ENCODE measurements around the gene LIN7B.
"Not testable (repeated sequence)": the region's sequence is repeated elsewhere in the genome, so short reads cannot be mapped to it uniquely, and the experiment has no call there.

LIN7B gene

GRCh38 chr19:49120868-49121267 is 6.7 kb downstream of the LIN7B start:
- H3K4me3 ChIP-seq (ENCODE audit: low read depth, low read length): no peak overlapping the region

DNA sequence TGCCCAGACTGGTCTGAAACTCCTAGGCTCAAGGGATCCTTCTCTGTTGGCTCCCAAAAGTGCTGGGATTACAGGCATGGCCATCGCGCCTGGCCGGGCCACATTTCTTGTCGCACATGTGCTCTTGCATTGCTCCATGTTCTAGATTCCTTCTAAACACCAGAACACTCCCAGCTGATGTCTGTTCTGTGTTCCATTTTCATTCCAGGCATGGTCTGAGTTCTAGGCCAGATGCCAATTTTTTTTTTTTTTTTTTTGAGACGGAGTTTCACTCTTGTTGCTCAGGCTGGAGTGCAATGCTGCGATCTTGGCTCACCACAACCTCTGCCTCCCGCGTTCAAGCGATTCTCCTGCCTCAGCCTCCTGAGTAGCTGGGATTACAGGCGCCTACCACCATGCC is 7.7 kb downstream of the LIN7B start:
- H3K4me3 ChIP-seq (ENCODE audit: low read depth, low read length): not testable (repeated sequence)

More at GRCh38 chr19:49120868-49121267, 6.7 kb downstream of the LIN7B start:
- TF ChIP-seq, protein P1, sequence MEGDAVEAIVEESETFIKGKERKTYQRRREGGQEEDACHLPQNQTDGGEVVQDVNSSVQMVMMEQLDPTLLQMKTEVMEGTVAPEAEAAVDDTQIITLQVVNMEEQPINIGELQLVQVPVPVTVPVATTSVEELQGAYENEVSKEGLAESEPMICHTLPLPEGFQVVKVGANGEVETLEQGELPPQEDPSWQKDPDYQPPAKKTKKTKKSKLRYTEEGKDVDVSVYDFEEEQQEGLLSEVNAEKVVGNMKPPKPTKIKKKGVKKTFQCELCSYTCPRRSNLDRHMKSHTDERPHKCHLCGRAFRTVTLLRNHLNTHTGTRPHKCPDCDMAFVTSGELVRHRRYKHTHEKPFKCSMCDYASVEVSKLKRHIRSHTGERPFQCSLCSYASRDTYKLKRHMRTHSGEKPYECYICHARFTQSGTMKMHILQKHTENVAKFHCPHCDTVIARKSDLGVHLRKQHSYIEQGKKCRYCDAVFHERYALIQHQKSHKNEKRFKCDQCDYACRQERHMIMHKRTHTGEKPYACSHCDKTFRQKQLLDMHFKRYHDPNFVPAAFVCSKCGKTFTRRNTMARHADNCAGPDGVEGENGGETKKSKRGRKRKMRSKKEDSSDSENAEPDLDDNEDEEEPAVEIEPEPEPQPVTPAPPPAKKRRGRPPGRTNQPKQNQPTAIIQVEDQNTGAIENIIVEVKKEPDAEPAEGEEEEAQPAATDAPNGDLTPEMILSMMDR (IDR thresholded peaks at IDR 0.05; ENCODE audit: low read depth, low read length): no peak

DNA sequence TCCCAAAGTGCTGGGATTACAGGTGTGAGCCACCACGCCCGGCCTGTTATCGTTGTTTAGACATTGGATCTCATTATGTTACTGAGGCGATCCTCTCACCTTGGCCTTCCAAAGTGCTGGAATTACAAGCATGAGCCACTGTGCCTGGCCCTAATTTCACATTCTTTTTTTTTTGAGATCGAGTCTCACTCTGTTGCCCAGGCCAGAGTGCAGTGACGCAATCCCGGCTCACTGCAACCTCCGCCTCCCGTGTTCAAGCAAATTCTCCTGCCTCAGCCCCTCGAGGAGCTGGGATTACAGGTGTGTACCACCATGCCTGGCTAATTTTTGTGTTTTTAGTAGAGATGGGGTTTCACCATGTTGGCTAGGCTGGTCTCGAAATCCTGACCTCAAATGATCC is 9.1 kb downstream of the LIN7B start:
- not testable (repeated sequence) for H3K4me3 ChIP-seq (ENCODE audit: low read depth, low read length)

GRCh38 chr19:49125025-49125731 is 11.0 kb downstream of the LIN7B start:
- TF ChIP-seq, protein P1 (IDR thresholded peaks at IDR 0.05; ENCODE audit: low read depth, low read length): no peak
- no peak overlapping the region for H3K4me3 ChIP-seq (ENCODE audit: low read depth, low read length)

GRCh38 chr19:49126575-49126974 is 12.4 kb downstream of the LIN7B start:
- H3K4me3 ChIP-seq (ENCODE audit: low read depth, low read length): no peak overlapping the region
- TF ChIP-seq, protein P1 (IDR thresholded peaks at IDR 0.05; ENCODE audit: low read depth, low read length): no peak

DNA sequence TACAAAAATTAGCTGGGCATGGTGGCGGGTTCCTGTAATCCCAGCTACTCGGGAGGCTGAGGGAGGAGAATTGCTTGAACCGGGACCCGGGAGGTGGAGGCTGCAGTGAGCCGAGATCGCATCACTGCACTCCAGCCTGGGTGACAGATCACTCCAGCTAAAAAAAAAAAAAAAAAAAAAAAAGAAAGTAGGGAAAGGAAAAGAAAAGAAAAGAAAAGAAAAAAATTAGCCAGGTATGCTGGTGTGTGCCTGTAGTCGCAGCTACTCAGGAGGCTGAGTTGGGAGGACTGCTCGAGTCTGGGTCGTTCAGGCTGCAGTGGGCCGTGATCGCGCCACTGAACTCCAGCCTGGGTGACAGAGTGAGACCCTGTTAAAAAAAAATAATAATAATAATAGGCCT is 13.1 kb downstream of the LIN7B start:
- H3K4me3 ChIP-seq (ENCODE audit: low read depth, low read length): not testable (repeated sequence)

GRCh38 chr19:49127674-49128544 is 13.7 kb downstream of the LIN7B start:
- peak overlapping the region; percentile 44 for H3K4me3 ChIP-seq (ENCODE audit: low read depth, low read length)
- TF ChIP-seq, protein P1 (IDR thresholded peaks at IDR 0.05; ENCODE audit: low read depth, low read length): no peak

- no peak overlapping the region for H3K4me3 ChIP-seq (ENCODE audit: low read depth, low read length)
- TF ChIP-seq, protein P1 (IDR thresholded peaks at IDR 0.05; ENCODE audit: low read depth, low read length): no peak
Measured at GRCh38 chr19:49128545-49129237, 14.5 kb downstream of the LIN7B start.

All from WI38 (cell line).